Measurements from ENCODE around the gene CHCHD6.

CHCHD6 gene

GRCh38 chr3:126668450-126669401, 35.3 kb upstream of the CHCHD6 start:
- no peak for DNase-seq

GRCh38 chr3:126671521-126671920, 32.5 kb upstream of the CHCHD6 start:
- DNase-seq = no peak

- no peak for DNase-seq
These were observed 31.7 kb upstream of the CHCHD6 start for GRCh38 chr3:126672340-126672739.

- DNase-seq = no peak
These were observed 31.3 kb upstream of the CHCHD6 start for GRCh38 chr3:126672741-126673140.

GRCh38 chr3:126676919-126677705, 26.9 kb upstream of the CHCHD6 start:
- no peak for DNase-seq

- no peak for DNase-seq
These were observed 26.1 kb upstream of the CHCHD6 start for GRCh38 chr3:126677862-126678503.

GRCh38 chr3:126678693-126679317, 25.2 kb upstream of the CHCHD6 start:
- no peak for DNase-seq

GRCh38 chr3:126679318-126679751, 24.7 kb upstream of the CHCHD6 start:
- peak; percentile 58 to 79 for DNase-seq

GRCh38 chr3:126679831-126680666, 24.0 kb upstream of the CHCHD6 start:
- no peak for DNase-seq

GRCh38 chr3:126680667-126681055, 23.4 kb upstream of the CHCHD6 start:
- DNase-seq = no peak

GRCh38 chr3:126682009-126682408, 22.0 kb upstream of the CHCHD6 start:
- DNase-seq = no peak

GRCh38 chr3:126683069-126683468, 21.0 kb upstream of the CHCHD6 start:
- no peak for DNase-seq

GRCh38 chr3:126684218-126684751, 19.8 kb upstream of the CHCHD6 start:
- no peak for DNase-seq

- DNase-seq = no peak
These were observed 19.0 kb upstream of the CHCHD6 start for GRCh38 chr3:126685021-126685420.

- DNase-seq = no peak
These were observed 18.5 kb upstream of the CHCHD6 start for GRCh38 chr3:126685493-126685892.

- no peak for DNase-seq
These were observed 12.3 kb upstream of the CHCHD6 start for GRCh38 chr3:126691765-126692164.

GRCh38 chr3:126692858-126693257, 11.2 kb upstream of the CHCHD6 start:
- DNase-seq = no peak

GRCh38 chr3:126693921-126694320, 10.1 kb upstream of the CHCHD6 start:
- no peak for DNase-seq

- no peak for DNase-seq
These were observed 7.3 kb upstream of the CHCHD6 start for GRCh38 chr3:126696701-126697267.

GRCh38 chr3:126699011-126699410, 5.0 kb upstream of the CHCHD6 start:
- no peak for DNase-seq
